HG02610 (cell line): ENCODE measurements around the gene EVX2.

Experiments used
- ATAC-seq: cut with Tn5 transposase; IDR thresholded peaks from one replicate; pipeline ENCODE4 v1.9.1; 2021; ENCODE audit warnings: mild to moderate bottlenecking, moderate library complexity; ENCODE audit not compliant: unreplicated experiment

The EVX2 gene

GRCh38 chr2:176083796-176084261 lies at the start of gene EVX2:
Gene EVX2, minus strand, starts transcription at chr2:176083962. Its CDS starts 186 bp downstream, at chr2:176083776.
- no peak for ATAC-seq

- no peak for ATAC-seq
Observed at GRCh38 chr2:176133389-176133788, 49.6 kb upstream of the EVX2 start.

- ATAC-seq: no peak
Observed at GRCh38 chr2:176132205-176133171, 48.7 kb upstream of the EVX2 start.

- ATAC-seq: no peak
Observed at GRCh38 chr2:176131848-176132158, 48.0 kb upstream of the EVX2 start.

GRCh38 chr2:176130957-176131847 lies 47.4 kb upstream of the EVX2 start:
- ATAC-seq: no peak

- ATAC-seq: no peak
Observed at GRCh38 chr2:176130147-176130956, 46.6 kb upstream of the EVX2 start.

- ATAC-seq: no peak
Observed at GRCh38 chr2:176129813-176130146, 46.0 kb upstream of the EVX2 start.

- ATAC-seq: no peak
Observed at GRCh38 chr2:176128982-176129796, 45.4 kb upstream of the EVX2 start, which contains the start of gene HOXD8. Gene HOXD8, plus strand, starts transcription at chr2:176129705. Its CDS starts 662 bp downstream, at chr2:176130367.

- no peak for ATAC-seq
Observed at GRCh38 chr2:176128172-176128981, 44.6 kb upstream of the EVX2 start.

GRCh38 chr2:176127774-176128072 lies 44.0 kb upstream of the EVX2 start:
- no peak for ATAC-seq

- ATAC-seq: no peak
Observed at GRCh38 chr2:176126929-176127773, 43.4 kb upstream of the EVX2 start.

GRCh38 chr2:176125772-176126054 lies 42.0 kb upstream of the EVX2 start:
- no peak for ATAC-seq

GRCh38 chr2:176124947-176125771 lies 41.4 kb upstream of the EVX2 start:
- no peak for ATAC-seq

- ATAC-seq: no peak
Observed at GRCh38 chr2:176124110-176124946, 40.6 kb upstream of the EVX2 start.

GRCh38 chr2:176123411-176124109 lies 39.8 kb upstream of the EVX2 start:
- no peak for ATAC-seq

- no peak for ATAC-seq
Observed at GRCh38 chr2:176122683-176123410, 39.1 kb upstream of the EVX2 start, which contains the start of gene HOXD9. Gene HOXD9, plus strand, starts transcription at chr2:176122719. Its CDS starts 50 bp downstream, at chr2:176122769.
